COLO829 (cell line): ENCODE measurements around the gene TEKTIP1.

Source experiments
- DNase-seq: peaks from one replicate; pipeline ENCODE4 v3.0.0; 2012; ENCODE audit warnings: low spot score

TEKTIP1 gene

DNA sequence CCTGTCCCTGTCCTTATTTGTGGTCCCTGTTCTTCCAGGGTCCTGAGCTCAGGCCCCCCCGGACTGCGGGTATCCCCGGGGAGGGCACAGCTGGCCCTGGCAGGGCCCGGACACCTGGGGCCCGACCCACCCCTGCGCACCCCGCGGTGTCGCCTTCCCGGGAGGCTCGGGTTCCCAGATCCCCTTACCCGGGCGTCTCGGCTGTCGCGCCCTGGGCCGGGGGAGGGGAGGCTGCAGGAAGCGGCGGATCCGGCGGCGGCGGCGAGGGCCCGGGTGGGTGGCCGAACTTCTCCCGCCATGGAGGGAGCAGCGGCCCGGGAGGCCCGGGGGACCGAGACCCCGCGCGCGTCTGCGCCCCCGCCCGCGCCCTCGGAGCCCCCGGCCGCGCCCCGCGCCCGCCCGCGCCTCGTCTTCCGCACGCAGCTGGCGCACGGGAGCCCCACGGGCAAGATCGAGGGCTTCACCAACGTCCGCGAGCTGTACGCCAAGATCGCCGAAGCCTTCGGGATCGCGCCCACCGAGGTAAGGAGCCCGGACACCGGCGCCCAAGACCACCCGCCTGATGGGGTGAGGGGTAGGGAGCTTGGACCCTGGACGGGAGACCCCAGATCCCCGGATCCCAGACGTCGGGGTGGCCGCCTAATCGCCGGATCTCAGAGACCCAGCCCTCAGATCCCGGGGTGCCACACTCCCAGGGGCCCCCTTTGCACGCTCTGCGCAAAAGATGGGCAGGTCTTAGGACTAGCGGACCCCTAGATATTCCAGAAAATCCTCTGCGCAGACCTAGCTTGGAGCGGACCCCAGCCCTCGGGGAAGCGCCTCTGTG is 46.5 kb downstream of the TEKTIP1 start, which contains the start of gene GIPC3:
TSS of gene GIPC3 (plus strand) at position 178 of the 826 bp plus-strand sequence. CDS start at position 298, 120 bp downstream.
- DNase-seq = no peak

DNA sequence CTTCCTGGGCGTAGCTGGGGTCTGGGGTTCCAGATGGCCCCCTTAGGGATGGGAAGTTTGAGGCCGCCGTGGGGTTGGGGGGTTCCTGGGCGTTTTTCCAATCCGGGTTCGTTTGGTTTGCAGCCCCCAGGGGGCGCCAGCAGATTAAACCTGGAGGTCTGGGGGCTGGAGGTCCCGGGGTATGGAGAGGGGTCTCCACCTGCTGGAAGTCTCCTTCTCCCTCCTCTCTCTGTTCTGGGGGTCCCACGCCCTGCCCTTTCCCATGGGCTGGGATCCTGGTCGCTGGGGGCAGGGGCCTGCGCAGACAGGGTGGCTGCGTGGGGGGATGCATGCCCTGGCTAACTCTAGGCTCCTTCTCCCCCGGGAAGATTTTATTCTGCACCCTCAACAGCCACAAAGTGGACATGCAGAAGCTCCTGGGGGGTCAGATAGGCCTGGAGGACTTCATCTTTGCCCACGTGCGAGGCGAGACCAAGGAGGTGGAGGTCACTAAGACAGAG is 47.2 kb downstream of the TEKTIP1 start:
- DNase-seq = no peak

DNA sequence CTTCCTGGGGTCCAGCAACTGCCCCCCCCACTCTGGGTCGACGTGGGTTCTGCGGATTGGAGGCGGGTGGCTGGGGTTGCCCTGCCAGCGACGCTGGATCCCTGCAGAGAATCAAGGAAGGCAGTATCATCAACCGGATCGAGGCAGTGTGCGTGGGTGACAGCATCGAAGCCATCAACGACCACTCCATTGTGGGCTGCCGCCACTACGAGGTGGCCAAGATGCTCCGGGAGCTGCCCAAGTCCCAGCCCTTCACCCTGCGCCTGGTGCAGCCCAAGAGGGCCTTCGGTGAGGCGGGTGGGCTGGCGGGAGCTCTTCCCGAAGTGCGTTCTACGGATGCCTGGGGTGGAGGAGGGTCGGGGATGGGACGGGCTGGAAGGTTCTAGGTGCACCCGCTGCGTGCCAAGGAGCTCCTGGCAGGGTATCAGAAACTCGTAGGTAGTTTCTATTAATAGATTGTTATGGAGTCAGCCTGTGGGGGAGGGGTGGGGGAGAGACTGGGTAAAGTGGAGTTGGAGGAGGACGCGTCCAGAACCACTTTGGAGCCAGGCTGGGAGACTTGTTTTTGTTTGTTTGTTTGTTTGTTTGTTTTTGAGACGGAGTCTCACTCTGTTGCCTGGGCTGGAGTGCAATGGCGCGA is 47.9 kb downstream of the TEKTIP1 start:
- DNase-seq = no peak

DNA sequence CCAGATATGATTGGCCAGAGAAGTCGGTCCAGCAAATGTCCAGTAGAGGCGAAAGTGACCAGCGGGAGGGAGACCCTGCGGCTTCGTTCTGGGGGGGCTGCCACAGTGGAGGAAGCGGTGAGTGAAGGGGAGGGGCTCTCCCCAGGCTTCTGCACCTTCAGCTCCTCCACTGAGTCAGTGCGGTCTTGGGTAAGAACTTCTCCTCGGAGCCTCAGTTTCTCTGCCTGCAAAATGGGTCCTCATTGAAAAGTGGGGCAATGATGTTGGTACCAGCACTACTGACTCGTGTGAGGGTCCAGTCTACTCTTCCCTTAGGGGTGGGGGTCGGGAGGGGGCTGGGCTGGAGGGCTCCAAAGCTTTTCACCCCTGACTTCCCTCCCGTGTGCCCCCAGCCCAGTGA is 50.5 kb downstream of the TEKTIP1 start:
- DNase-seq = no peak

DNA sequence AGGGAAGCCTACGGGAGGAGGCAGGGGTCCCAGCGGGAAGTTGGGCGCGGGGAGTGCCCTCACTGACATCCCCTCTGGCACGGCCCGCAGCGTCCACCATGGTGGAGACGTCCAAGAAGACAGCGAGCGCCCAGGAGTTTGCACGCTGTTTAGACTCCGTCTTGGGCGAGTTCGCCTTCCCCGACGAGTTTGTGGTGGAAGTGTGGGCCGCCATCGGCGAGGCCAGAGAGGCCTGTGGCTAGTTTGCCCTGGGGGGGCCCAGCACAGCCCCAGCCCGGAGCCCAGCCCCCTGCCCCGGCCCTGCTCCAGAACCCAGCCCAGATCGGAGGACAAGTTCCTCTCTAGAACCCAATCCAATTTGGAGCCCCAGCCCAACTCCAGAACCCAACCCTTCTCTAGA is 51.0 kb downstream of the TEKTIP1 start:
- no peak for DNase-seq

DNA sequence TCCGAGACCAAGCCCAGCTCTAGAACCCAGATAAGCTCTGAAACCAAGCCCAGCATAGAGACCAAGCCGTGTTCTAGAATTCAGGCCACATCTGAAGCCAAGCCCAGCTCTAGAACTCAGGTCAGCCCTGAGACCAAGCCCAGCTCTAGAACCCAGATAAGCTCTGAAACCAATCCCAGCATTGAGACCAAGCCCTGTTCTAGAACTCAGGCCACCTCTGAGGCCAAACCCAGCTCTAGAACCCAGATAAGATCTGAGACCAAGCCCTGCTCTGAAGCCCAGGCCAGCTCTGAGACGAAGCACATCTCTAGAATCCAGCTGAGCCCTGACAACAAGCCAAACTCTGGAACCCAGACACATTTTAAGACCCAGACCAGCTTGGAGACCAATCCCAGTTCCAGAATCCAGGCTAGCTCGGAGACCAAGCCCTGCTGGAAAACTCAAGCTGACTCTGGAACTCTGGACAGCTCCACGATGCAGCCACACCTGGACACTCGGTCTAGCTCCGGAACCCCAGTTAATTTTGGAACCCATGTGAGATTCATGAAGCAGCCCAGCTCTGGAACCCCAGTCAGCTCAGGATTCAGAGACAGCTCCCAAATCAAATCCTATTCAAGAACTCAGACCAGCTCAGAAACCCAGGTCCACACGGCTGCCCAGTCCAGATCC is 52.2 kb downstream of the TEKTIP1 start:
- DNase-seq = no peak

DNA sequence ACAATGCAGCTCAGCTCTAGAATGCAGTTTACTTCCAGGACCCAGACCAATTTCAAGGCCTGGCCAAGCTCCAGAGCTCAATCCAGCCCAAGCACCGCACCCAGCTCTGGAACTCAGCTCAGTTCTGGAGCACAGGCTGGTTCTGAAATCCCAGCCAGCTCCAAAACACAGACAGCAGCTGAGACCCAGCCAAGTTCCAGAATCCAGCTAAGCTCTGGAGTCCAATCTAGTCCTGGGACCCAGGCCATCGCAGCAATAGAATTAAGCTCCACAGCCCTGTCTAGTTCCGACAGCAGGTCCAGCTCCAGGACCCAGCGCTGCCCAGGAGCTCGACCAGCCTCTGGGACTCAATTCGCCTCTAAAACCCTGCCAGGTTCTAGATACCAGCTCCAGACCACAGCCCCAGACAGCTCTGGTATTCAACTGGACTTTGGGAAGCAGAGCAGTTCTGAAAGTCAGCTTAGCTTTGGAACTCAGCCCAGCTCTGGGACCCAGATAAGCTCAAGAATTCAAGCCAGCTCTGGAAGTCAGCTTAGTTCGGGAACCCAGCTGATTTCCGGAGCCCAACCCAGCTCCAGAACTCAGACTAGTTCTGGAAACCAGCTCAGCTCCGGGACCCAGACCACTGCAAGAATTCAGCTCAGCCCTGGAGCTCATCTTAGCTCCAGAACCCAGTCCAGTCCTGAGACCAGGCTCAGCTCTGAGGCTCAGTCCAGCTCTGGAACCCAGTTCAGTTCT is 53.1 kb downstream of the TEKTIP1 start:
- no peak for DNase-seq

DNA sequence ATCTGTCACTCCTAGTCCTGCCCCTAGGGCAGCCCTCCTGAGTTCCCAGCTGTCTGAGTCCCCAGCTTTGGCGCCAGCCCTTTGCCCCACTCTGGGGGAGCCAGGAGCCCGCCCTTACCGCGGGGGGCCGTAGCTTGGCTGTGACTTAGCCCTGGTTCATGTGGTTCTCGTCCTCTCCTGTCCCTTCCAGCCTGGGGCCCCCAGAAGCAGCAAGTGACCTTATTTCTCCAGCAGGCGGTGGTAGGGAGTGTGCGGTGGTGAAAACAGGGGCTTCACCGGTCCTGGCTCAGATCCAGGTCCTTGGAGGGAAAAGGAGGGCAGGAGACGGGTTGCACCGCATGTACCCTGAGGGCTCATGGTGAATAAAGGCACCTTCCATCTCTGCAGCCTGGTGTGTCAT is 54.2 kb downstream of the TEKTIP1 start:
- DNase-seq = no peak
